ENCODE data around the gene CFAP410. TPM values are rescaled to one million over a fixed set of nuclear protein-coding genes. Genes with fewer than 3 reads are reported as not detected.
"Not testable (repeated sequence)": the region's sequence is repeated elsewhere in the genome, so short reads cannot be mapped to it uniquely, and the experiment has no call there.

Gene CFAP410
- total RNA-seq, 2 donors from 2014 or later, result 48.8 to 51.3 TPM

GRCh38 chr21:44344541-44345183 is 5.5 kb upstream of the CFAP410 start:
- H3K9me3 ChIP-seq, result no peaks in the 10 kb centered on the region
- peaks cover 0 to 6% of the 10 kb centered on the region in 2 donors for H3K4me1 ChIP-seq (ENCODE audit: control insufficient read depth in 1 of 2, low read depth in 2 of 2)
- no peak for TF ChIP-seq CTCF (IDR thresholded peaks at IDR 0.05)
- no peak overlapping the region for H3K27ac ChIP-seq
- H3K27me3 ChIP-seq (replicated peaks; ENCODE audit: insufficient read depth), result no peaks in the 10 kb centered on the region
- H3K36me3 ChIP-seq, result no peaks in the 10 kb centered on the region
- DNase-seq (ENCODE audit: low spot score) (no peak), ATAC-seq (ENCODE audit: insufficient number of reproducible peaks, low FRiP score, low read depth) (no peak)
- H3K4me3 ChIP-seq, result no peak overlapping the region

- not testable (repeated sequence) for H3K4me1 ChIP-seq (ENCODE audit: control insufficient read depth in 1 of 2, low read depth in 2 of 2); H3K4me3 ChIP-seq; ATAC-seq (ENCODE audit: insufficient number of reproducible peaks, low FRiP score, low read depth); H3K27ac ChIP-seq; DNase-seq (ENCODE audit: low spot score); H3K36me3 ChIP-seq; H3K9me3 ChIP-seq; H3K27me3 ChIP-seq (replicated peaks; ENCODE audit: insufficient read depth)
Observed at GRCh38 chr21:44342981-44343380, 3.8 kb upstream of the CFAP410 start.

- H3K4me1 ChIP-seq (ENCODE audit: control insufficient read depth in 1 of 2, low read depth in 2 of 2); H3K27ac ChIP-seq; H3K36me3 ChIP-seq; H3K9me3 ChIP-seq; ATAC-seq (ENCODE audit: insufficient number of reproducible peaks, low FRiP score, low read depth); H3K4me3 ChIP-seq; H3K27me3 ChIP-seq (replicated peaks; ENCODE audit: insufficient read depth); DNase-seq (ENCODE audit: low spot score): not testable (repeated sequence)
Observed at GRCh38 chr21:44341726-44342458, 2.7 kb upstream of the CFAP410 start.

GRCh38 chr21:44337941-44338895 is 972 bp downstream of the CFAP410 start:
- ATAC-seq (ENCODE audit: insufficient number of reproducible peaks, low FRiP score, low read depth), result no peak
- Histone ChIP-seq H3K4me3 (peak overlapping the region; percentile 76), H3K27me3 (replicated peaks; ENCODE audit: insufficient read depth) (no peaks in the 10 kb centered on the region), H3K4me1 (ENCODE audit: control insufficient read depth in 1 of 2, low read depth in 2 of 2) (peaks cover 4 to 7% of the 10 kb centered on the region in 2 donors), H3K36me3 (peaks cover 4% of the 10 kb centered on the region), H3K9me3 (no peaks in the 10 kb centered on the region), H3K27ac (peak overlapping the region in 1 of 2 donors; percentile 76)
- TF ChIP-seq CTCF (IDR thresholded peaks at IDR 0.05), result no peak
- DNase-seq (ENCODE audit: low spot score), result peak; percentile 50

- peaks cover 4% of the 10 kb centered on the region for H3K36me3 ChIP-seq
- no peak for ATAC-seq (ENCODE audit: insufficient number of reproducible peaks, low FRiP score, low read depth)
- DNase-seq (ENCODE audit: low spot score), result no peak
- H3K27ac ChIP-seq, result peak overlapping the region in 1 of 2 donors; percentile 76
- no peak for TF ChIP-seq CTCF (IDR thresholded peaks at IDR 0.05)
- no peaks in the 10 kb centered on the region for H3K9me3 ChIP-seq
- peaks cover 4 to 7% of the 10 kb centered on the region in 2 donors for H3K4me1 ChIP-seq (ENCODE audit: control insufficient read depth in 1 of 2, low read depth in 2 of 2)
- H3K4me3 ChIP-seq, result no peak overlapping the region
- no peaks in the 10 kb centered on the region for H3K27me3 ChIP-seq (replicated peaks; ENCODE audit: insufficient read depth)
Observed at GRCh38 chr21:44337449-44337848, 1.7 kb downstream of the CFAP410 start.
